Measurements from ENCODE around the gene HP1BP3.

DNA sequence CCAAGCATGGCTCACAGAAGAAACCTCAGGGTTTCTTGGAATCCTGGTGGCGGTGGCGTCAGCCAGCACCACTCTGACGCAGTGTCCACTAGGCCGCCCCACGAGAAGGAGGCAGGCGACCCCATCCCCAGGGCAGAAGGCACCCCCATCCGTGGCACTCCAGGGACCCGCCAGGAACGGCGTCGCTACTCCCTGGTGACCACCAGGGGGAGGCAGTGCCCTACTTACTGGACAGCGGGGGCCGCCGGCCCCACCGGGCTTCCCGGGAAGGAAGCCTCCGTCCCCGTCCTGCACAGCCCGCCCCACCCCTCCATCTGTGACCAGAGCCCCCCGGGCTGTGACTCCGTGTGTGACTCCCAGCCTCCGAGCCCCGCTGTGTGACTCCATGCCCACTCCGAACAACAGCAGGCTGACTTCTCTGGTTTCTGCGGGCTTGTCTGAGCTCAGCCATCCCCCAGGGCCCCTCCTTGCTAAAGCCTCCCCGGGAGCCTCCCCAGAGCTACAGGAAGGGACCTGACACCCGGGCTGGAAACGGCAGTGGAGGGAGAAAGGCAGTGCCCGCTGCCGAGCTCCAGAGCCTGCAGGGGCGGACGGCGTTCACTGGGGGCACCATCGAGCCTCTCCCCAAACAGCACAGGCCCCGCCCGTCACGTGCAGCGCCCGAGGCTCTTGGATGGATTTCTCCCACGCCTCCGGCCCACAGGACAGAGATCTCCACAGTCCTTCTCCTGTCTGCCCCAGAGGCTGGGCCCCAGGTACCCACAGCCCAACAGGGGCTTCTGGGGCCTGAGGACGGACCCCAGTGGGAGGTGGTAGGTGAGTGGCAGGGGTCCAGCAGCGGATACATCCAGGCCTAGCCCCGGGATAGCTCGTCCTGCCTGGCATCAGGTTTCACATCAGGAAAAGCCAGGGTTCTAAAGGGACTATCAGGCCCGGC, 90.4 kb downstream of the HP1BP3 start:
- TF ChIP-seq, protein P1, sequence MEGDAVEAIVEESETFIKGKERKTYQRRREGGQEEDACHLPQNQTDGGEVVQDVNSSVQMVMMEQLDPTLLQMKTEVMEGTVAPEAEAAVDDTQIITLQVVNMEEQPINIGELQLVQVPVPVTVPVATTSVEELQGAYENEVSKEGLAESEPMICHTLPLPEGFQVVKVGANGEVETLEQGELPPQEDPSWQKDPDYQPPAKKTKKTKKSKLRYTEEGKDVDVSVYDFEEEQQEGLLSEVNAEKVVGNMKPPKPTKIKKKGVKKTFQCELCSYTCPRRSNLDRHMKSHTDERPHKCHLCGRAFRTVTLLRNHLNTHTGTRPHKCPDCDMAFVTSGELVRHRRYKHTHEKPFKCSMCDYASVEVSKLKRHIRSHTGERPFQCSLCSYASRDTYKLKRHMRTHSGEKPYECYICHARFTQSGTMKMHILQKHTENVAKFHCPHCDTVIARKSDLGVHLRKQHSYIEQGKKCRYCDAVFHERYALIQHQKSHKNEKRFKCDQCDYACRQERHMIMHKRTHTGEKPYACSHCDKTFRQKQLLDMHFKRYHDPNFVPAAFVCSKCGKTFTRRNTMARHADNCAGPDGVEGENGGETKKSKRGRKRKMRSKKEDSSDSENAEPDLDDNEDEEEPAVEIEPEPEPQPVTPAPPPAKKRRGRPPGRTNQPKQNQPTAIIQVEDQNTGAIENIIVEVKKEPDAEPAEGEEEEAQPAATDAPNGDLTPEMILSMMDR (conservative IDR thresholded peaks at IDR 0.05; ENCODE audit: low read length), result peak; percentile 82
- TF ChIP-seq EZH2phosphoT487 (IDR thresholded peaks at IDR 0.05; ENCODE audit: borderline replicate concordance), result no peak
